ENCODE results near the gene CLASP2.
"Not testable (repeated sequence)": the region's sequence is repeated elsewhere in the genome, so short reads cannot be mapped to it uniquely, and the experiment has no call there.

The CLASP2 gene

DNA sequence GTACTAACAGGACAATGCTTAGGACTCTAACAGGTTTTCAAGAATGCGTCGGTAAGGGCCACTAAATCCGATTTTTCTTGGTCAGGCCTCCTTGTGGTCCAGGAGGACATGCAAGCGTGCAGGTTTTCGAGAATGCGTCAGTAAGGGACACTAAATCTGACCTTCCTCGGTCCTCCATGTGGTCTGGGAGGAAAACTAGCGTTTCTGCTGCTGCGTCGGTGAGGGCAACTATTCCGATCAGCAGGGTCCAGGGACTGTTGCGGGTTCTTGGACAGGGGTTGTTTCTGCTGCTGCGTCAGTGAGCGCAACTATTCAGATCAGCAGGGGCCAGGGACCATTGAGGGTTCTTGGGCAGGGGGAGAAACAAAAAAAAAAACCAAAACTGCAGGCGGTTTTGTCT is 270.1 kb downstream of the CLASP2 start:
- DNase-seq, result no peak

DNA sequence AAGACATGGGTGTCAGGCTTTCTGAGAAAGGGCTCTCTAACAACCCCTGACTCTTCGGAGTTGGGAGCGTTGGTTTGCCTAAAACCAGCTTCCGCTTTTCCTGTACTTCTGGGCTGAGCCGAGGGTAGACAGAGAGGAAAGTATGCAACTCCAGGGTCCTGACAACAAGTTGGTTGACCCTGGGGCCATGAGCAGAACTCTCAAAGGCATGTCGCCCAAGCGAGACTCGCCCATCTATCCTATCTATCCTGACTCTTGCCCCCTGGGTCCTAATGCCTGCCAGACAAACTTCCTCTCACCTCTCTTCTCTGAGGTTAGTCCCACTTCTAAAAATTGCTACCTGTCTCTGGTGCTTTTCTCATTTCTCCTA is 270.8 kb downstream of the CLASP2 start:
- DNase-seq, result not testable (repeated sequence)

All from central memory CD4-positive, alpha-beta T cell (primary cell).